Neural crest cell (in vitro differentiated cells): Measurements from ENCODE around the gene LTBP1. TPM values are rescaled to one million over a fixed set of nuclear protein-coding genes. Genes with fewer than 3 reads are reported as not detected.
"Not testable (repeated sequence)": the region's sequence is repeated elsewhere in the genome, so short reads cannot be mapped to it uniquely, and the experiment has no call there.

Experiments
- DNase-seq: peaks from one replicate; pipeline ENCODE4 v3.0.0; 2021; ENCODE audit warnings: low read depth, mixed read lengths, low spot score
- H3K27ac Mint-ChIP-seq: one replicate; pipeline ENCODE4 v1.8.0; 2021; ENCODE audit warnings: mild to moderate bottlenecking, mixed read lengths; ENCODE audit not compliant: unreplicated experiment
- H3K27me3 Mint-ChIP-seq: 2 replicates; pipeline ENCODE4 v1.8.0; 2021; ENCODE audit warnings: low read depth, mild to moderate bottlenecking, mixed read lengths
- H3K36me3 Mint-ChIP-seq: 2 replicates; pipeline ENCODE4 v1.8.0; 2021; ENCODE audit warnings: low read depth, mild to moderate bottlenecking, mixed read lengths
- H3K4me1 Mint-ChIP-seq: 2 replicates; pipeline ENCODE4 v1.8.0; 2021; ENCODE audit warnings: mixed read lengths
- H3K4me3 Mint-ChIP-seq: one replicate; pipeline ENCODE4 v1.8.0; 2021; ENCODE audit warnings: mild to moderate bottlenecking, mixed read lengths
- H3K9me3 Mint-ChIP-seq: 2 replicates; pipeline ENCODE4 v1.8.0; 2021; ENCODE audit warnings: mixed read lengths
- CTCF ChIP-seq: fragments of 200-600 bp; sonication (generic); conservative IDR thresholded peaks from 2 replicates; pipeline ENCODE4 v1.5.0; 2021; ENCODE audit warnings: antibody characterized with exemption, mild to moderate bottlenecking
- total RNA-seq: library from RNA; stranded (reverse); gene quantifications from 2 replicates; pipeline ENCODE4 v1.2.1, GENCODE V29; 2021

Gene LTBP1
- total RNA-seq, 1 donor from 2014 or later: 30.2 TPM

GRCh38 chr2:32915694-32916093, 31.1 kb upstream of the LTBP1 start:
- DNase-seq: no peak
- Mint-ChIP-seq H3K36me3 (peaks cover 3% of the 10 kb centered on the region), H3K4me3 (no peak overlapping the region), H3K27me3 (peaks cover 4% of the 10 kb centered on the region), H3K27ac (no peak overlapping the region), H3K4me1 (peaks cover 4% of the 10 kb centered on the region), H3K9me3 (peaks cover 4% of the 10 kb centered on the region)
- no peak for TF ChIP-seq CTCF

- H3K9me3 Mint-ChIP-seq: no peaks in the 10 kb centered on the region
- H3K27me3 Mint-ChIP-seq: peaks cover 4% of the 10 kb centered on the region
- DNase-seq: no peak
- no peak overlapping the region for H3K4me3 Mint-ChIP-seq
- no peak for TF ChIP-seq CTCF
- H3K27ac Mint-ChIP-seq: no peak overlapping the region
- no peaks in the 10 kb centered on the region for H3K36me3 Mint-ChIP-seq
- H3K4me1 Mint-ChIP-seq: no peaks in the 10 kb centered on the region
These were observed 28.0 kb upstream of the LTBP1 start for GRCh38 chr2:32918774-32919173.

- H3K27ac Mint-ChIP-seq, H3K4me3 Mint-ChIP-seq, DNase-seq, H3K9me3 Mint-ChIP-seq, H3K36me3 Mint-ChIP-seq, H3K4me1 Mint-ChIP-seq, H3K27me3 Mint-ChIP-seq: not testable (repeated sequence)
These were observed 26.9 kb upstream of the LTBP1 start for GRCh38 chr2:32919901-32920300.

GRCh38 chr2:32921486-32921885, 25.3 kb upstream of the LTBP1 start:
- not testable (repeated sequence) for H3K4me3 Mint-ChIP-seq, H3K27ac Mint-ChIP-seq, H3K27me3 Mint-ChIP-seq, DNase-seq, H3K9me3 Mint-ChIP-seq, H3K4me1 Mint-ChIP-seq, H3K36me3 Mint-ChIP-seq

GRCh38 chr2:32922501-32922900, 24.3 kb upstream of the LTBP1 start:
- H3K27me3 Mint-ChIP-seq: peaks cover 4% of the 10 kb centered on the region
- no peak for TF ChIP-seq CTCF
- no peak overlapping the region for H3K27ac Mint-ChIP-seq
- H3K4me1 Mint-ChIP-seq: peaks cover 12% of the 10 kb centered on the region
- H3K36me3 Mint-ChIP-seq: no peaks in the 10 kb centered on the region
- no peak overlapping the region for H3K4me3 Mint-ChIP-seq
- peaks cover 7% of the 10 kb centered on the region for H3K9me3 Mint-ChIP-seq
- no peak for DNase-seq

GRCh38 chr2:32923109-32923508, 23.6 kb upstream of the LTBP1 start:
- Mint-ChIP-seq H3K36me3 (no peaks in the 10 kb centered on the region), H3K27me3 (peaks cover 4% of the 10 kb centered on the region), H3K9me3 (peaks cover 10% of the 10 kb centered on the region), H3K4me3 (no peak overlapping the region), H3K27ac (no peak overlapping the region), H3K4me1 (peaks cover 15% of the 10 kb centered on the region)
- no peak for DNase-seq
- no peak for TF ChIP-seq CTCF

GRCh38 chr2:32925283-32925815, 21.4 kb upstream of the LTBP1 start:
- TF ChIP-seq CTCF: no peak
- Mint-ChIP-seq H3K36me3 (no peaks in the 10 kb centered on the region), H3K9me3 (peaks cover 10% of the 10 kb centered on the region), H3K4me3 (no peak overlapping the region), H3K27ac (no peak overlapping the region), H3K27me3 (no peaks in the 10 kb centered on the region), H3K4me1 (peaks cover 15% of the 10 kb centered on the region)
- DNase-seq: no peak
